H1 (cell line): ENCODE results near the gene TMEM235. TPM values are rescaled to one million over a fixed set of nuclear protein-coding genes. Genes with fewer than 3 reads are reported as not detected.

Experiments
- BACH1 ChIP-seq: IDR thresholded peaks from 2 replicates; pipeline ENCODE4 v1.6.1; 2012; ENCODE audit warnings: low read length, improper control_type of control experiment
- PHF8 ChIP-seq: fragments of 200-600 bp; sonication (generic); conservative IDR thresholded peaks from 2 replicates; pipeline ENCODE4 v1.7.1; 2012; ENCODE audit warnings: low read depth, mild to moderate bottlenecking, inconsistent platforms, low read length, moderate library complexity
- RBBP5 ChIP-seq: IDR thresholded peaks from 2 replicates; pipeline ENCODE4 v1.7.1; 2012; ENCODE audit warnings: low read depth, mild to moderate bottlenecking, inconsistent platforms, low read length, moderate library complexity, borderline replicate concordance
- TAF1 ChIP-seq: IDR thresholded peaks from 2 replicates; pipeline ENCODE4 v1.6.1; 2011; ENCODE audit warnings: mild to moderate bottlenecking, low read depth, low read length
- TEAD4 ChIP-seq: IDR thresholded peaks from 2 replicates; pipeline ENCODE4 v1.6.1; 2012; ENCODE audit warnings: low read depth, low read length, inconsistent platforms, mixed read lengths
- YY1 ChIP-seq: IDR thresholded peaks from 2 replicates; pipeline ENCODE4 v1.6.1; 2011; ENCODE audit warnings: low read depth, mild to moderate bottlenecking, low read length
- polyA plus RNA-seq, 7 experiments: library from polyadenylated mRNA; depleted of rRNA in 3 of 7; stranded (reverse) in 5 of 7; unstranded in 2 of 7; fragments of >200 nt in 5 of 7; fragments of 200-250 nt in 2 of 7; gene quantifications; 1 replicate in 5 of 7; 2 replicates in 1 of 7; 4 replicates in 1 of 7; pipeline versions ENCODE4 v1.2.1 to v1.2.3, GENCODE V29; 2011 to 2013; ENCODE audit warnings: missing spikeins in 2 of 7, mixed read lengths in 2 of 7
- total RNA-seq: library from RNA; stranded (reverse); fragmentation: NEBNext Ultra II Directional; extraction: Animal tissue kit (Norgen Biotek cat#: 25700); gene quantifications from 2 replicates; pipeline ENCODE4 v1.2.1, GENCODE V29; 2021
- TF ChIP-seq, protein P1 (sequence below): fragments of 300-600 bp; sonication (generic); IDR thresholded peaks from 2 replicates; pipeline ENCODE4 v1.7.1; 2012; ENCODE audit warnings: low read length, moderate library complexity, mild to moderate bottlenecking, inconsistent platforms; ENCODE audit not compliant: insufficient replicate concordance
- TF ChIP-seq, protein P2 (sequence below): IDR thresholded peaks from 2 replicates; pipeline ENCODE4 v1.6.1; 2011; ENCODE audit warnings: low read depth, mild to moderate bottlenecking, low read length; ENCODE audit not compliant: insufficient read depth

Gene TMEM235
- total and polyA plus RNA-seq, 2 of the 8 experiments (the other 6 are each of a cell fraction or from before 2014, with no cell fraction given), result 0.05 to 0.15 TPM

DNA sequence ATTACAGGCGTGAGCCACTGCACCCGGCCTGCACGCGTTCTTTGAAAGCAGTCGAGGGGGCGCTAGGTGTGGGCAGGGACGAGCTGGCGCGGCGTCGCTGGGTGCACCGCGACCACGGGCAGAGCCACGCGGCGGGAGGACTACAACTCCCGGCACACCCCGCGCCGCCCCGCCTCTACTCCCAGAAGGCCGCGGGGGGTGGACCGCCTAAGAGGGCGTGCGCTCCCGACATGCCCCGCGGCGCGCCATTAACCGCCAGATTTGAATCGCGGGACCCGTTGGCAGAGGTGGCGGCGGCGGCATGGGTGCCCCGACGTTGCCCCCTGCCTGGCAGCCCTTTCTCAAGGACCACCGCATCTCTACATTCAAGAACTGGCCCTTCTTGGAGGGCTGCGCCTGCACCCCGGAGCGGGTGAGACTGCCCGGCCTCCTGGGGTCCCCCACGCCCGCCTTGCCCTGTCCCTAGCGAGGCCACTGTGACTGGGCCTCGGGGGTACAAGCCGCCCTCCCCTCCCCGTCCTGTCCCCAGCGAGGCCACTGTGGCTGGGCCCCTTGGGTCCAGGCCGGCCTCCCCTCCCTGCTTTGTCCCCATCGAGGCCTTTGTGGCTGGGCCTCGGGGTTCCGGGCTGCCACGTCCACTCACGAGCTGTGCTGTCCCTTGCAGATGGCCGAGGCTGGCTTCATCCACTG lies 17.3 kb upstream of the TMEM235 start, which contains the start of gene BIRC5 (continued):
- TF ChIP-seq, protein P1, sequence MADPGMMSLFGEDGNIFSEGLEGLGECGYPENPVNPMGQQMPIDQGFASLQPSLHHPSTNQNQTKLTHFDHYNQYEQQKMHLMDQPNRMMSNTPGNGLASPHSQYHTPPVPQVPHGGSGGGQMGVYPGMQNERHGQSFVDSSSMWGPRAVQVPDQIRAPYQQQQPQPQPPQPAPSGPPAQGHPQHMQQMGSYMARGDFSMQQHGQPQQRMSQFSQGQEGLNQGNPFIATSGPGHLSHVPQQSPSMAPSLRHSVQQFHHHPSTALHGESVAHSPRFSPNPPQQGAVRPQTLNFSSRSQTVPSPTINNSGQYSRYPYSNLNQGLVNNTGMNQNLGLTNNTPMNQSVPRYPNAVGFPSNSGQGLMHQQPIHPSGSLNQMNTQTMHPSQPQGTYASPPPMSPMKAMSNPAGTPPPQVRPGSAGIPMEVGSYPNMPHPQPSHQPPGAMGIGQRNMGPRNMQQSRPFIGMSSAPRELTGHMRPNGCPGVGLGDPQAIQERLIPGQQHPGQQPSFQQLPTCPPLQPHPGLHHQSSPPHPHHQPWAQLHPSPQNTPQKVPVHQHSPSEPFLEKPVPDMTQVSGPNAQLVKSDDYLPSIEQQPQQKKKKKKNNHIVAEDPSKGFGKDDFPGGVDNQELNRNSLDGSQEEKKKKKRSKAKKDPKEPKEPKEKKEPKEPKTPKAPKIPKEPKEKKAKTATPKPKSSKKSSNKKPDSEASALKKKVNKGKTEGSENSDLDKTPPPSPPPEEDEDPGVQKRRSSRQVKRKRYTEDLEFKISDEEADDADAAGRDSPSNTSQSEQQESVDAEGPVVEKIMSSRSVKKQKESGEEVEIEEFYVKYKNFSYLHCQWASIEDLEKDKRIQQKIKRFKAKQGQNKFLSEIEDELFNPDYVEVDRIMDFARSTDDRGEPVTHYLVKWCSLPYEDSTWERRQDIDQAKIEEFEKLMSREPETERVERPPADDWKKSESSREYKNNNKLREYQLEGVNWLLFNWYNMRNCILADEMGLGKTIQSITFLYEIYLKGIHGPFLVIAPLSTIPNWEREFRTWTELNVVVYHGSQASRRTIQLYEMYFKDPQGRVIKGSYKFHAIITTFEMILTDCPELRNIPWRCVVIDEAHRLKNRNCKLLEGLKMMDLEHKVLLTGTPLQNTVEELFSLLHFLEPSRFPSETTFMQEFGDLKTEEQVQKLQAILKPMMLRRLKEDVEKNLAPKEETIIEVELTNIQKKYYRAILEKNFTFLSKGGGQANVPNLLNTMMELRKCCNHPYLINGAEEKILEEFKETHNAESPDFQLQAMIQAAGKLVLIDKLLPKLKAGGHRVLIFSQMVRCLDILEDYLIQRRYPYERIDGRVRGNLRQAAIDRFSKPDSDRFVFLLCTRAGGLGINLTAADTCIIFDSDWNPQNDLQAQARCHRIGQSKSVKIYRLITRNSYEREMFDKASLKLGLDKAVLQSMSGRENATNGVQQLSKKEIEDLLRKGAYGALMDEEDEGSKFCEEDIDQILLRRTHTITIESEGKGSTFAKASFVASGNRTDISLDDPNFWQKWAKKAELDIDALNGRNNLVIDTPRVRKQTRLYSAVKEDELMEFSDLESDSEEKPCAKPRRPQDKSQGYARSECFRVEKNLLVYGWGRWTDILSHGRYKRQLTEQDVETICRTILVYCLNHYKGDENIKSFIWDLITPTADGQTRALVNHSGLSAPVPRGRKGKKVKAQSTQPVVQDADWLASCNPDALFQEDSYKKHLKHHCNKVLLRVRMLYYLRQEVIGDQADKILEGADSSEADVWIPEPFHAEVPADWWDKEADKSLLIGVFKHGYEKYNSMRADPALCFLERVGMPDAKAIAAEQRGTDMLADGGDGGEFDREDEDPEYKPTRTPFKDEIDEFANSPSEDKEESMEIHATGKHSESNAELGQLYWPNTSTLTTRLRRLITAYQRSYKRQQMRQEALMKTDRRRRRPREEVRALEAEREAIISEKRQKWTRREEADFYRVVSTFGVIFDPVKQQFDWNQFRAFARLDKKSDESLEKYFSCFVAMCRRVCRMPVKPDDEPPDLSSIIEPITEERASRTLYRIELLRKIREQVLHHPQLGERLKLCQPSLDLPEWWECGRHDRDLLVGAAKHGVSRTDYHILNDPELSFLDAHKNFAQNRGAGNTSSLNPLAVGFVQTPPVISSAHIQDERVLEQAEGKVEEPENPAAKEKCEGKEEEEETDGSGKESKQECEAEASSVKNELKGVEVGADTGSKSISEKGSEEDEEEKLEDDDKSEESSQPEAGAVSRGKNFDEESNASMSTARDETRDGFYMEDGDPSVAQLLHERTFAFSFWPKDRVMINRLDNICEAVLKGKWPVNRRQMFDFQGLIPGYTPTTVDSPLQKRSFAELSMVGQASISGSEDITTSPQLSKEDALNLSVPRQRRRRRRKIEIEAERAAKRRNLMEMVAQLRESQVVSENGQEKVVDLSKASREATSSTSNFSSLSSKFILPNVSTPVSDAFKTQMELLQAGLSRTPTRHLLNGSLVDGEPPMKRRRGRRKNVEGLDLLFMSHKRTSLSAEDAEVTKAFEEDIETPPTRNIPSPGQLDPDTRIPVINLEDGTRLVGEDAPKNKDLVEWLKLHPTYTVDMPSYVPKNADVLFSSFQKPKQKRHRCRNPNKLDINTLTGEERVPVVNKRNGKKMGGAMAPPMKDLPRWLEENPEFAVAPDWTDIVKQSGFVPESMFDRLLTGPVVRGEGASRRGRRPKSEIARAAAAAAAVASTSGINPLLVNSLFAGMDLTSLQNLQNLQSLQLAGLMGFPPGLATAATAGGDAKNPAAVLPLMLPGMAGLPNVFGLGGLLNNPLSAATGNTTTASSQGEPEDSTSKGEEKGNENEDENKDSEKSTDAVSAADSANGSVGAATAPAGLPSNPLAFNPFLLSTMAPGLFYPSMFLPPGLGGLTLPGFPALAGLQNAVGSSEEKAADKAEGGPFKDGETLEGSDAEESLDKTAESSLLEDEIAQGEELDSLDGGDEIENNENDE, result no peak
- TF ChIP-seq, protein P2, sequence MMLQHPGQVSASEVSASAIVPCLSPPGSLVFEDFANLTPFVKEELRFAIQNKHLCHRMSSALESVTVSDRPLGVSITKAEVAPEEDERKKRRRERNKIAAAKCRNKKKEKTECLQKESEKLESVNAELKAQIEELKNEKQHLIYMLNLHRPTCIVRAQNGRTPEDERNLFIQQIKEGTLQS, result 0 out of 2 replicates have a peak, but pooled peaks have one; percentile 24
- no peak for TF ChIP-seq RBBP5
- peak; percentile 41; the same call in 1 of the 2 replicates for TF ChIP-seq TEAD4
- TF ChIP-seq YY1, result peak; percentile 89
- TF ChIP-seq BACH1, result peak; percentile 23; the same call in 1 of the 2 replicates
- TF ChIP-seq TAF1, result no peak; the same call in 1 of the 2 replicates
- peak; percentile 61 for TF ChIP-seq PHF8
